Skin of body (tissue), 2 donors: ENCODE results near the gene COL4A1. TPM values are rescaled to one million over a fixed set of nuclear protein-coding genes. Genes with fewer than 3 reads are reported as not detected.

Experiments used
- small RNA-seq: library from RNA; depleted of rRNA; stranded (forward); fragments of <200 nt; gene quantifications from one replicate; pipeline ENCODE3, GENCODE V24; 2014; ENCODE audit warnings: low replicate concordance
- total RNA-seq: library from RNA; depleted of rRNA; stranded (reverse); fragments of >200 nt; gene quantifications from one replicate; pipeline ENCODE4 v1.2.3, GENCODE V29; 2014

COL4A1 gene
- total RNA-seq, 1 donor from 2014 or later = 740 TPM

Small RNAs within 50 kb of the gene (small RNA-seq; reads per million reads assigned to genes)
- gene MIR8073 = not detected

Other genes starting within 250 kb of the COL4A1 start
- 479 TPM for gene COL4A2, start 127 bp upstream of the COL4A1 start, total RNA-seq